K562 (cell line): Measurements from ENCODE around the gene SLC26A1. TPM values are rescaled to one million over a fixed set of nuclear protein-coding genes. Genes with fewer than 3 reads are reported as not detected.

ENCODE experiments used
- ATAC-seq: fragments of 200-7000 bp; cut with Tn5 transposase; 3 replicates; pipeline ENCODE4 v1.9.1; 2020; ENCODE audit warnings: moderate library complexity
- BruUV-seq: library from RNA; stranded (reverse); fragments of 400-500 nt; replicated peaks from 2 replicates; lab custom pipeline; 2021; lab: Mats Ljungman, UMichigan
- CTCF ChIA-PET: fragments of 300-600 bp; formaldehyde crosslinking; extraction: SDS; loops from one replicate; lab custom pipeline; 2021; ENCODE audit warnings: low intra/inter-chr PET ratio; lab: Yijun Ruan, JAX
- POLR2A ChIA-PET: fragments of 300-600, 350-650 bp; sonication (Branson Sonifier 250); formaldehyde crosslinking; extraction: SDS; loops from one replicate; lab custom pipeline; 2021; ENCODE audit warnings: antibody characterized with exemption, inconsistent platforms; lab: Yijun Ruan, JAX
- DNase-seq, 4 experiments: peaks; one replicate each; pipeline versions ENCODE4 v3.0.0 to v3.0.0-alpha.2; 2011 to 2018; ENCODE audit warnings: low spot score in 3 of 4, mixed read lengths in 3 of 4; ENCODE audit errors: extremely low read depth in 1 of 4
- FAIRE-seq: peaks from 2 replicates; lab custom pipeline; 2011; peaks lifted over from hg19 to GRCh38; lab: Jason Lieb, UNC
- H2AFZ ChIP-seq: 2 replicates; pipeline ENCODE4 v1.6.0; 2011; ENCODE audit warnings: low read depth, low read length, control low read depth, inconsistent platforms
- H3K27ac ChIP-seq: fragments of 200-600 bp; 3 replicates; pipeline ENCODE4 v1.8.0; 2011; ENCODE audit warnings: low read depth, mild to moderate bottlenecking, control low read depth, inconsistent platforms, low read length, moderate library complexity, mixed read lengths; ENCODE audit errors: extremely low read depth
- H3K27me3 ChIP-seq, 2 experiments: fragments of 300-600 bp in 1 of 2; 2 replicates in 1 of 2; 3 replicates in 1 of 2; pipeline versions ENCODE4 v1.6.0 to v1.8.0; 2011; ENCODE audit warnings: inconsistent platforms in 2 of 2, low read length in 2 of 2, mild to moderate bottlenecking in 1 of 2, mixed read lengths in 1 of 2, moderate library complexity in 1 of 2; ENCODE audit not compliant: control insufficient read depth in 2 of 2, insufficient read depth in 2 of 2
- H3K36me3 ChIP-seq: fragments of 300-600 bp; 3 replicates; pipeline ENCODE4 v1.8.0; 2011; ENCODE audit warnings: mild to moderate bottlenecking, low read length, inconsistent platforms; ENCODE audit not compliant: control insufficient read depth, insufficient read depth
- H3K4me1 ChIP-seq, 2 experiments: fragments of 200-600 bp in 1 of 2; replicated peaks in 1 of 2; 2 replicates in 1 of 2; 3 replicates in 1 of 2; pipeline versions ENCODE4 v1.5.1 to v1.8.0; 2011; ENCODE audit warnings: inconsistent platforms in 2 of 2, low read length in 2 of 2, mild to moderate bottlenecking in 1 of 2, mixed read lengths in 1 of 2, moderate library complexity in 1 of 2; ENCODE audit not compliant: control insufficient read depth in 2 of 2, insufficient read depth in 2 of 2
- H3K4me2 ChIP-seq: 2 replicates; pipeline ENCODE4 v1.6.1; 2011; ENCODE audit warnings: low read length, control low read depth, inconsistent platforms, mixed read lengths; ENCODE audit not compliant: insufficient read depth
- H3K4me3 ChIP-seq: fragments of 200-600 bp; sonication (generic), shearing (Covaris generic); 2 replicates; pipeline ENCODE4 v1.5.1; 2016; ENCODE audit warnings: control low read depth, inconsistent platforms
- H3K79me2 ChIP-seq: fragments of 200-600 bp; 3 replicates; pipeline ENCODE4 v1.8.0; 2011; ENCODE audit warnings: low read length, inconsistent platforms; ENCODE audit not compliant: control insufficient read depth, insufficient read depth
- H3K9ac ChIP-seq, 2 experiments: 2 replicates each; pipeline versions ENCODE4 v1.6.0 to v1.6.1; 2011; ENCODE audit warnings: low read depth in 2 of 2, low read length in 2 of 2, control low read depth in 1 of 2, inconsistent platforms in 1 of 2, mild to moderate bottlenecking in 1 of 2, mixed read lengths in 1 of 2; ENCODE audit not compliant: insufficient read depth in 1 of 2
- H3K9me1 ChIP-seq: one replicate; pipeline ENCODE4 v1.6.0; 2011; ENCODE audit warnings: inconsistent platforms, mild to moderate bottlenecking, low read length, moderate library complexity; ENCODE audit not compliant: control insufficient read depth, insufficient read depth
- H3K9me3 ChIP-seq: replicated peaks from 2 replicates; pipeline ENCODE4 v1.5.1; 2011; ENCODE audit warnings: low read depth, low read length, inconsistent platforms; ENCODE audit not compliant: control insufficient read depth, insufficient read depth
- H4K20me1 ChIP-seq: replicated peaks from 2 replicates; pipeline ENCODE4 v1.6.1; 2011; ENCODE audit warnings: low read length, inconsistent platforms, mixed read lengths; ENCODE audit not compliant: control insufficient read depth, insufficient read depth
- HDGF ChIP-seq: fragments of 450-650 bp; IDR thresholded peaks from 2 replicates; pipeline ENCODE4 v1.6.1; 2016
- KDM1A ChIP-seq, 2 experiments: fragments of 450-650 bp; IDR thresholded peaks; 2 replicates each; pipeline ENCODE4 v1.6.1; 2016; ENCODE audit warnings: mild to moderate bottlenecking in 2 of 2
- MED1 ChIP-seq: sonication (generic); formaldehyde crosslinking; IDR thresholded peaks from 2 replicates; pipeline ENCODE4 v1.8.1; 2023; ENCODE audit warnings: missing genetic modification reagents, borderline replicate concordance
- NFXL1 ChIP-seq: fragments of 450-650 bp; formaldehyde crosslinking; IDR thresholded peaks from 2 replicates; pipeline ENCODE4 v1.4.0; 2021; ENCODE audit warnings: mild to moderate bottlenecking
- ZC3H4 ChIP-seq: sonication (generic); formaldehyde crosslinking; IDR thresholded peaks from 2 replicates; pipeline ENCODE4 v1.9.0; 2021; ENCODE audit warnings: missing genetic modification reagents, borderline replicate concordance
- WGBS: fragments of 100-300 bp; shearing (Covaris generic); methylation state at CpG from one replicate; pipeline ENCODE4 v1.1.6; 2016; ENCODE audit warnings: low coverage, mixed read lengths; ENCODE audit not compliant: insufficient coverage; ENCODE audit errors: missing lambda C conversion rate; 5-methylcytosine and 5-hydroxymethylcytosine counted together
- in situ Hi-C: fragments of 300-500 bp; cut with MboI; formaldehyde crosslinking; loops from 4 replicates; pipeline ENCODE4 v1.15.0; 2018; ENCODE audit warnings: inconsistent platforms, mixed read lengths
- intact Hi-C: fragments of 100-400 bp; cut with micrococcal nuclease; formaldehyde crosslinking; loops from 2 replicates; pipeline ENCODE4 v1.14.2; 2022
- polyA plus RNA-seq, 8 experiments: library from polyadenylated mRNA; depleted of rRNA in 4 of 8; stranded (reverse) in 5 of 8; unstranded in 3 of 8; fragments of >200 nt; fragmentation: Nextera tagmentation in 2 of 8; fragmentation: Illumina TruSeq in 1 of 8; extraction: Ambion mirVana in 2 of 8; extraction: Trizol in 1 of 8; gene quantifications; 2 replicates each; pipeline versions ENCODE4 v1.2.1 to v1.2.3, GENCODE V29; 2011 to 2014; ENCODE audit warnings: inconsistent platforms in 1 of 8, missing spikeins in 1 of 8
- total RNA-seq, 7 experiments: library from RNA; depleted of rRNA in 6 of 7; stranded (reverse); fragments of >200 nt in 6 of 7; fragmentation: Illumina TruSeq in 2 of 7; extraction: Trizol in 2 of 7; gene quantifications; 2 replicates each; pipeline versions ENCODE4 v1.2.1 to v1.2.3, GENCODE V29; 2011 to 2021; ENCODE audit warnings: low replicate concordance in 1 of 7
- TF ChIP-seq, protein P1 (sequence below): sonication (generic); formaldehyde crosslinking; IDR thresholded peaks from 2 replicates; pipeline ENCODE4 v1.9.0; 2022; ENCODE audit warnings: mild to moderate bottlenecking, missing genetic modification reagents
- TF ChIP-seq, protein P2 (sequence below), 3 experiments: fragments of 200-800 bp in 1 of 3; sonication (Bioruptor generic) in 1 of 3; sonication (generic) in 1 of 3; formaldehyde crosslinking in 1 of 3; IDR thresholded peaks; 2 replicates each; pipeline versions ENCODE4 v1.6.1 to v1.8.0; 2016 to 2022; ENCODE audit warnings: mild to moderate bottlenecking in 2 of 3, missing compliant biosample characterization in 2 of 3, missing genetic modification characterization in 2 of 3, missing genetic modification reagents in 1 of 3
- TF ChIP-seq, protein P3 (sequence below), 2 experiments: fragments of 450-650 bp; IDR thresholded peaks; 2 replicates each; pipeline ENCODE4 v1.6.1; 2016

The SLC26A1 gene
- total and polyA plus RNA-seq, 9 of the 15 experiments (the other 6 are each of a cell fraction or from before 2014, with no cell fraction given): 0.11 to 4.2 (median 0.95) TPM

GRCh38 chr4:1040344-1041146 lies 47.3 kb upstream of the SLC26A1 start:
- Histone ChIP-seq H3K4me3 (no peak overlapping the region), H3K4me2 (no peak overlapping the region; the same call in 1 of the 2 replicates), H4K20me1 (no peaks in the 10 kb centered on the region), H3K9me1 (no peaks in the 10 kb centered on the region), H3K27me3 (no peaks in the 10 kb centered on the region), H3K36me3 (no peaks in the 10 kb centered on the region), H3K79me2 (no peaks in the 10 kb centered on the region), H3K9me3 (no peaks in the 10 kb centered on the region), H2AFZ (peak overlapping the region; percentile 93), H3K9ac (peak overlapping the region; percentile 53 to 89; a peak in 3 of 4 replicates), H3K27ac (peak overlapping the region; percentile 88; the same call in 2 of the 3 replicates), H3K4me1 (peaks cover 50 to 93% of the 10 kb centered on the region in 2 experiments)
- ChIA-PET POLR2A (no interaction called here), CTCF (no interaction called here)
- no peak for DNase-seq
- no peak for ATAC-seq
- no peak for FAIRE-seq
- no TSS peak for BruUV-seq
- TF ChIP-seq, protein P1, sequence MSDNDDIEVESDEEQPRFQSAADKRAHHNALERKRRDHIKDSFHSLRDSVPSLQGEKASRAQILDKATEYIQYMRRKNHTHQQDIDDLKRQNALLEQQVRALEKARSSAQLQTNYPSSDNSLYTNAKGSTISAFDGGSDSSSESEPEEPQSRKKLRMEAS (CRISPR knock-in tag): peak; percentile 55; the same call in 1 of the 2 replicates
- no peak for TF ChIP-seq NFXL1 (CRISPR knock-in tag)
- TF ChIP-seq, protein P2, sequence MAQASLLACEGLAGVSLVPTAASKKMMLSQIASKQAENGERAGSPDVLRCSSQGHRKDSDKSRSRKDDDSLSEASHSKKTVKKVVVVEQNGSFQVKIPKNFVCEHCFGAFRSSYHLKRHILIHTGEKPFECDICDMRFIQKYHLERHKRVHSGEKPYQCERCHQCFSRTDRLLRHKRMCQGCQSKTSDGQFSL (CRISPR knock-in tag; IDR thresholded peaks at IDR 0.05): no peak
- TF ChIP-seq, protein P2 (tag; IDR thresholded peaks at IDR 0.05): no peak
- peak; percentile 59; the same call in 1 of the 2 replicates for TF ChIP-seq MED1 (CRISPR knock-in tag)
- TF ChIP-seq ZC3H4 (CRISPR knock-in tag): peak; percentile 32; the same call in 1 of the 2 replicates
- TF ChIP-seq KDM1A (IDR thresholded peaks at IDR 0.05): peak in 1 of 2 experiments; percentile 58; a peak in 1 of 4 replicates
- TF ChIP-seq, protein P3, sequence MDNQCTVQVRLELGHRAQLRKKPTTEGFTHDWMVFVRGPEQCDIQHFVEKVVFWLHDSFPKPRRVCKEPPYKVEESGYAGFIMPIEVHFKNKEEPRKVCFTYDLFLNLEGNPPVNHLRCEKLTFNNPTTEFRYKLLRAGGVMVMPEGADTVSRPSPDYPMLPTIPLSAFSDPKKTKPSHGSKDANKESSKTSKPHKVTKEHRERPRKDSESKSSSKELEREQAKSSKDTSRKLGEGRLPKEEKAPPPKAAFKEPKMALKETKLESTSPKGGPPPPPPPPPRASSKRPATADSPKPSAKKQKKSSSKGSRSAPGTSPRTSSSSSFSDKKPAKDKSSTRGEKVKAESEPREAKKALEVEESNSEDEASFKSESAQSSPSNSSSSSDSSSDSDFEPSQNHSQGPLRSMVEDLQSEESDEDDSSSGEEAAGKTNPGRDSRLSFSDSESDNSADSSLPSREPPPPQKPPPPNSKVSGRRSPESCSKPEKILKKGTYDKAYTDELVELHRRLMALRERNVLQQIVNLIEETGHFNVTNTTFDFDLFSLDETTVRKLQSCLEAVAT (IDR thresholded peaks at IDR 0.05): 0 out of 4 replicates have a peak, but pooled peaks of 1 of the 2 experiments have one; percentile 27
- TF ChIP-seq HDGF: peak; percentile 66; the same call in 1 of the 2 replicates
- in situ Hi-C loops (no loop called here), intact Hi-C loops (loop anchor here (10.0 kb wide), 1 partner anchor 46 kb away; the partner anchor contains the start of gene SLC26A1)
- 86% methylated on average over 21 of the region's 21 CpGs for whole genome bisulfite sequencing
